Stimulated activated CD8-positive, alpha-beta memory T cell treated with anti-CD3 and anti-CD28 coated beads, Interleukin-7, amount 100 ng/mL, for 48 hours (primary cell): Measurements from ENCODE around the gene DOCK1.
"Not testable (repeated sequence)": the region's sequence is repeated elsewhere in the genome, so short reads cannot be mapped to it uniquely, and the experiment has no call there.

Experiments used
- DNase-seq, 2 donors: peaks; one replicate each; pipeline ENCODE4 v3.0.0-alpha.2; 2020; ENCODE audit warnings: low read depth in 1 of 2; ENCODE audit errors: extremely low read depth in 1 of 2

The DOCK1 gene

GRCh38 chr10:126902157-126902556 lies 3.1 kb upstream of the DOCK1 start:
- DNase-seq = no peak

GRCh38 chr10:126903656-126904360 lies 1.4 kb upstream of the DOCK1 start:
- no peak for DNase-seq

GRCh38 chr10:126904516-126904817 lies 761 bp upstream of the DOCK1 start:
- no peak for DNase-seq

GRCh38 chr10:126905776-126906703 lies 812 bp downstream of the DOCK1 start:
- no peak for DNase-seq

- no peak for DNase-seq
These were observed 1.6 kb downstream of the DOCK1 start for GRCh38 chr10:126906704-126907422.

- DNase-seq = no peak
These were observed 2.3 kb downstream of the DOCK1 start for GRCh38 chr10:126907423-126907970.

GRCh38 chr10:126908225-126908624 lies 3.0 kb downstream of the DOCK1 start:
- no peak for DNase-seq

GRCh38 chr10:126908729-126909128 lies 3.5 kb downstream of the DOCK1 start:
- DNase-seq = no peak

GRCh38 chr10:126909147-126909546 lies 3.9 kb downstream of the DOCK1 start:
- no peak for DNase-seq

- DNase-seq = no peak
These were observed 5.0 kb downstream of the DOCK1 start for GRCh38 chr10:126910196-126910595.

- DNase-seq = no peak
These were observed 5.6 kb downstream of the DOCK1 start for GRCh38 chr10:126910798-126911197.

GRCh38 chr10:126911301-126911700 lies 6.1 kb downstream of the DOCK1 start:
- no peak for DNase-seq

- DNase-seq = no peak
These were observed 8.1 kb downstream of the DOCK1 start for GRCh38 chr10:126913316-126913715.

GRCh38 chr10:126914561-126914960 lies 9.3 kb downstream of the DOCK1 start:
- DNase-seq = no peak

- not testable (repeated sequence) for DNase-seq
These were observed 11.7 kb downstream of the DOCK1 start for GRCh38 chr10:126916952-126917351.

GRCh38 chr10:126917375-126917774 lies 12.1 kb downstream of the DOCK1 start:
- no peak for DNase-seq

GRCh38 chr10:126917975-126918908 lies 13.0 kb downstream of the DOCK1 start:
- no peak for DNase-seq

GRCh38 chr10:126919426-126919825 lies 14.2 kb downstream of the DOCK1 start:
- DNase-seq = no peak

GRCh38 chr10:126921162-126921561 lies 15.9 kb downstream of the DOCK1 start:
- DNase-seq = no peak

GRCh38 chr10:126921974-126922525 lies 16.8 kb downstream of the DOCK1 start:
- no peak for DNase-seq
